WTC11 (cell line): ENCODE results near the gene ITSN1. TPM values are rescaled to one million over a fixed set of nuclear protein-coding genes. Genes with fewer than 3 reads are reported as not detected.

ENCODE experiments used
- ATAC-seq: fragments of 200-7000 bp; cut with Tn5 transposase; 2 replicates; pipeline ENCODE4 v1.10.0; 2021; ENCODE audit warnings: mild to moderate bottlenecking, moderate library complexity
- CTCF ChIA-PET: fragments of 300-600 bp; sonication (Branson Sonifier 250); formaldehyde crosslinking; loops from one replicate; lab custom pipeline; 2021; ENCODE audit warnings: antibody characterized with exemption; lab: Charles Lee
- POLR2A ChIA-PET: fragments of 350-600 bp; sonication (Branson Sonifier 250); formaldehyde crosslinking; loops from one replicate; lab custom pipeline; 2021; ENCODE audit warnings: antibody characterized with exemption; lab: Charles Lee
- DNase-seq: peaks from one replicate; pipeline ENCODE4 v3.0.0; 2021; ENCODE audit warnings: low spot score
- H3K27ac Mint-ChIP-seq: 2 replicates; pipeline ENCODE4 v1.8.0; 2021; ENCODE audit warnings: mixed read lengths
- H3K27me3 Mint-ChIP-seq: 2 replicates; pipeline ENCODE4 v1.8.0; 2021; ENCODE audit warnings: low read depth, mild to moderate bottlenecking, moderate library complexity, mixed read lengths
- H3K36me3 Mint-ChIP-seq: 2 replicates; pipeline ENCODE4 v1.8.0; 2021; ENCODE audit warnings: mixed read lengths
- H3K4me1 Mint-ChIP-seq: 2 replicates; pipeline ENCODE4 v1.8.0; 2022; ENCODE audit warnings: mixed read lengths
- H3K4me3 Mint-ChIP-seq: 2 replicates; pipeline ENCODE4 v1.8.0; 2021; ENCODE audit warnings: mild to moderate bottlenecking, moderate library complexity, mixed read lengths
- H3K9me3 Mint-ChIP-seq: 2 replicates; pipeline ENCODE4 v1.8.0; 2021; ENCODE audit warnings: mixed read lengths
- AFF4 ChIP-seq: sonication (generic); formaldehyde crosslinking; IDR thresholded peaks from 2 replicates; pipeline ENCODE4 v1.8.1; 2023; ENCODE audit warnings: mild to moderate bottlenecking, missing genetic modification reagents, borderline replicate concordance
- ATF1 ChIP-seq: sonication (generic); formaldehyde crosslinking; IDR thresholded peaks from 2 replicates; pipeline ENCODE4 v1.8.1; 2023; ENCODE audit warnings: mild to moderate bottlenecking, moderate library complexity, missing genetic modification reagents
- ATF2 ChIP-seq: sonication (generic); formaldehyde crosslinking; IDR thresholded peaks from 2 replicates; pipeline ENCODE4 v1.8.1; 2022; ENCODE audit warnings: low read depth, missing genetic modification reagents, borderline replicate concordance
- CREM ChIP-seq: sonication (generic); formaldehyde crosslinking; IDR thresholded peaks from 2 replicates; pipeline ENCODE4 v1.8.1; 2022; ENCODE audit warnings: mild to moderate bottlenecking, missing genetic modification reagents, moderate library complexity
- E2F5 ChIP-seq: sonication (generic); formaldehyde crosslinking; IDR thresholded peaks from 2 replicates; pipeline ENCODE4 v1.8.1; 2022; ENCODE audit warnings: mild to moderate bottlenecking, moderate library complexity, missing genetic modification reagents
- FOXJ3 ChIP-seq: sonication (generic); formaldehyde crosslinking; IDR thresholded peaks from 2 replicates; pipeline ENCODE4 v1.9.0; 2021; ENCODE audit warnings: missing genetic modification reagents, mild to moderate bottlenecking, borderline replicate concordance
- FOXP4 ChIP-seq: sonication (generic); formaldehyde crosslinking; IDR thresholded peaks from 2 replicates; pipeline ENCODE4 v1.8.0; 2022; ENCODE audit warnings: mild to moderate bottlenecking, missing genetic modification reagents
- GRHL2 ChIP-seq: fragments of 250-450 bp; sonication (Bioruptor Pico); IDR thresholded peaks from 2 replicates; pipeline ENCODE4 v1.8.0; 2022; ENCODE audit warnings: mild to moderate bottlenecking, moderate library complexity; ENCODE audit not compliant: insufficient replicate concordance, severe bottlenecking
- IRF2 ChIP-seq: sonication (generic); formaldehyde crosslinking; IDR thresholded peaks from 2 replicates; pipeline ENCODE4 v1.8.0; 2022; ENCODE audit warnings: low read depth, missing genetic modification reagents, borderline replicate concordance
- JAZF1 ChIP-seq: fragments of 250-450 bp; sonication (Bioruptor Pico); IDR thresholded peaks from 2 replicates; pipeline ENCODE4 v1.9.0; 2021; ENCODE audit warnings: moderate library complexity, mild to moderate bottlenecking, inconsistent platforms
- MXD4 ChIP-seq: fragments of 250-450 bp; sonication (Bioruptor Pico); IDR thresholded peaks from 2 replicates; pipeline ENCODE4 v1.8.0; 2021; ENCODE audit warnings: mild to moderate bottlenecking, moderate library complexity, borderline replicate concordance
- PREB ChIP-seq: sonication (generic); formaldehyde crosslinking; IDR thresholded peaks from 2 replicates; pipeline ENCODE4 v1.8.1; 2022; ENCODE audit warnings: mild to moderate bottlenecking, missing genetic modification reagents, moderate library complexity, borderline replicate concordance
- SP1 ChIP-seq: sonication (generic); formaldehyde crosslinking; conservative IDR thresholded peaks from 2 replicates; pipeline ENCODE4 v1.8.1; 2022; ENCODE audit warnings: missing genetic modification reagents
- TEAD1 ChIP-seq: sonication (generic); formaldehyde crosslinking; IDR thresholded peaks from 2 replicates; pipeline ENCODE4 v1.8.0; 2022; ENCODE audit warnings: mild to moderate bottlenecking, missing genetic modification reagents
- TEAD4 ChIP-seq: sonication (generic); formaldehyde crosslinking; IDR thresholded peaks from 2 replicates; pipeline ENCODE4 v1.8.0; 2022; ENCODE audit warnings: mild to moderate bottlenecking, missing genetic modification reagents
- ZBTB43 ChIP-seq: sonication (generic); formaldehyde crosslinking; IDR thresholded peaks from 2 replicates; pipeline ENCODE4 v1.8.1; 2023; ENCODE audit warnings: mild to moderate bottlenecking, missing genetic modification reagents
- ZNF396 ChIP-seq: fragments of 250-450 bp; sonication (Bioruptor Pico); IDR thresholded peaks from 2 replicates; pipeline ENCODE4 v1.8.0; 2021; ENCODE audit warnings: mild to moderate bottlenecking, moderate library complexity, borderline replicate concordance
- ZNF425 ChIP-seq: fragments of 250-450 bp; sonication (Bioruptor Pico); conservative IDR thresholded peaks from 2 replicates; pipeline ENCODE4 v1.9.0; 2021; ENCODE audit warnings: mild to moderate bottlenecking
- ZSCAN18 ChIP-seq: fragments of 250-450 bp; sonication (Bioruptor Pico); IDR thresholded peaks from 2 replicates; pipeline ENCODE4 v2.1.2; 2022; ENCODE audit warnings: mild to moderate bottlenecking, moderate library complexity
- total RNA-seq: library from RNA; stranded (reverse); gene quantifications from 3 replicates; pipeline ENCODE4 v1.2.3, GENCODE V29; 2021

The ITSN1 gene
- total RNA-seq, 1 experiment from 2014 or later: 69.6 TPM

- DNase-seq (no peak), ATAC-seq (no peak)
- Mint-ChIP-seq H3K9me3 (no peaks in the 10 kb centered on the region), H3K4me1 (peaks cover 44% of the 10 kb centered on the region), H3K4me3 (no peak overlapping the region), H3K36me3 (no peaks in the 10 kb centered on the region), H3K27ac (no peak overlapping the region), H3K27me3 (no peaks in the 10 kb centered on the region)
- TF ChIP-seq TEAD4 (CRISPR knock-in tag) (no peak), AFF4 (CRISPR knock-in tag) (no peak), E2F5 (no peak), FOXP4 (no peak), FOXJ3 (CRISPR knock-in tag) (no peak), PREB (no peak), IRF2 (CRISPR knock-in tag) (no peak), MXD4 (CRISPR knock-in tag) (no peak), ZBTB43 (CRISPR knock-in tag) (no peak), JAZF1 (CRISPR knock-in tag) (no peak), ATF2 (CRISPR knock-in tag) (no peak)
- ChIA-PET CTCF (interaction anchor here (1.2 to 1.9 kb wide), 2 partner anchors 40 to 249 kb away, joined by 4 to 5 read pairs; no protein-coding TSS in a partner anchor), POLR2A (interaction anchor here (0.9 kb wide), 1 partner anchor 58 kb away, joined by 3 read pairs; no protein-coding TSS in a partner anchor)
Measured at GRCh38 chr21:33645730-33646129, 3.4 kb downstream of the ITSN1 start.

- H3K27me3 Mint-ChIP-seq: no peaks in the 10 kb centered on the region
- no peak overlapping the region for H3K4me3 Mint-ChIP-seq
- CTCF ChIA-PET: no interaction called here
- H3K36me3 Mint-ChIP-seq: no peaks in the 10 kb centered on the region
- TF ChIP-seq ATF1 (CRISPR knock-in tag) (no peak), SP1 (CRISPR knock-in tag) (no peak), GRHL2 (CRISPR knock-in tag) (no peak), ZNF396 (CRISPR knock-in tag) (no peak), CREM (CRISPR knock-in tag) (no peak), TEAD1 (CRISPR knock-in tag) (no peak), ZSCAN18 (CRISPR knock-in tag) (no peak), ZNF425 (CRISPR knock-in tag) (no peak)
- no peak for ATAC-seq
- peaks cover 63% of the 10 kb centered on the region for H3K4me1 Mint-ChIP-seq
- no peaks in the 10 kb centered on the region for H3K9me3 Mint-ChIP-seq
- H3K27ac Mint-ChIP-seq: no peak overlapping the region
- DNase-seq: no peak
- POLR2A ChIA-PET: no interaction called here
Measured at GRCh38 chr21:33647587-33647986, 5.3 kb downstream of the ITSN1 start.
